Endothelial cell of umbilical vein (primary cell): ENCODE data around the gene HCAR2. TPM values are rescaled to one million over a fixed set of nuclear protein-coding genes. Genes with fewer than 3 reads are reported as not detected.

Source experiments
- BruUV-seq: library from RNA; stranded (reverse); fragments of 400-500 nt; replicated peaks from 2 replicates; lab custom pipeline; 2021; lab: Mats Ljungman, UMichigan
- CTCF ChIA-PET: fragments of 300-600, 350-600 bp; sonication (Branson Sonifier 250); formaldehyde crosslinking; loops from one replicate; lab custom pipeline; 2021; ENCODE audit warnings: antibody characterized with exemption, inconsistent platforms; lab: Charles Lee
- POLR2A ChIA-PET: fragments of 300-600, 350-600 bp; sonication (Branson Sonifier 250); formaldehyde crosslinking; loops from one replicate; lab custom pipeline; 2021; ENCODE audit warnings: antibody characterized with exemption, inconsistent platforms; lab: Charles Lee
- DNase-seq: peaks from one replicate; pipeline ENCODE4 v3.0.0-alpha.2; 2011; ENCODE audit warnings: low read depth, low spot score
- FAIRE-seq: peaks from 2 replicates; lab custom pipeline; 2011; peaks lifted over from hg19 to GRCh38; lab: Jason Lieb, UNC
- H2AFZ ChIP-seq: 2 replicates; pipeline ENCODE4 v1.6.0; 2012; ENCODE audit warnings: low read depth, low read length, control low read depth, inconsistent platforms
- H3K27ac ChIP-seq: 2 replicates; pipeline ENCODE4 v1.5.1; 2011; ENCODE audit warnings: low read depth, mild to moderate bottlenecking, control low read depth, low read length, moderate library complexity; ENCODE audit not compliant: insufficient read depth
- H3K27me3 ChIP-seq, 2 experiments: 2 replicates each; pipeline versions ENCODE4 v1.6.0 to v1.6.1; 2011; ENCODE audit warnings: low read length in 2 of 2, mixed read lengths in 1 of 2; ENCODE audit not compliant: control insufficient read depth in 2 of 2, insufficient read depth in 2 of 2
- H3K36me3 ChIP-seq, 2 experiments: 2 replicates in 1 of 2; 3 replicates in 1 of 2; pipeline ENCODE4 v1.5.1; 2011; ENCODE audit warnings: low read length in 2 of 2, mild to moderate bottlenecking in 1 of 2, moderate library complexity in 1 of 2; ENCODE audit not compliant: control insufficient read depth in 2 of 2, insufficient read depth in 2 of 2; ENCODE audit errors: extremely low read depth in 1 of 2
- H3K4me1 ChIP-seq: 3 replicates; pipeline ENCODE4 v1.5.1; 2011; ENCODE audit warnings: mild to moderate bottlenecking, low read length; ENCODE audit not compliant: control insufficient read depth, insufficient read depth; ENCODE audit errors: extremely low read depth
- H3K4me2 ChIP-seq: 2 replicates; pipeline ENCODE4 v1.6.1; 2011; ENCODE audit warnings: low read length, control low read depth, mixed read lengths; ENCODE audit not compliant: insufficient read depth
- H3K4me3 ChIP-seq, 3 experiments: fragments of 200-600 bp in 1 of 3; sonication (generic), shearing (Covaris generic) in 1 of 3; replicated peaks in 1 of 3; 2 replicates each; pipeline ENCODE4 v1.5.1; 2011 to 2016; ENCODE audit warnings: control low read depth in 3 of 3, low read length in 3 of 3, mild to moderate bottlenecking in 2 of 3, inconsistent platforms in 1 of 3, low read depth in 1 of 3, moderate library complexity in 1 of 3; ENCODE audit not compliant: insufficient read depth in 1 of 3
- H3K79me2 ChIP-seq: 2 replicates; pipeline ENCODE4 v1.6.0; 2012; ENCODE audit warnings: low read length, inconsistent platforms; ENCODE audit not compliant: control insufficient read depth, insufficient read depth
- H3K9ac ChIP-seq: replicated peaks from 2 replicates; pipeline ENCODE3; 2011; ENCODE audit warnings: low read length, control low read depth; ENCODE audit not compliant: insufficient read depth; ENCODE audit errors: extremely low read depth
- H3K9me1 ChIP-seq: replicated peaks from 3 replicates; pipeline ENCODE4 v1.6.0; 2011; ENCODE audit warnings: mild to moderate bottlenecking, low read length; ENCODE audit not compliant: control insufficient read depth, insufficient read depth; ENCODE audit errors: extremely low read depth
- H3K9me3 ChIP-seq: replicated peaks from 2 replicates; pipeline ENCODE4 v1.5.1; 2012; ENCODE audit warnings: low read length, inconsistent platforms; ENCODE audit not compliant: control insufficient read depth, insufficient read depth
- H4K20me1 ChIP-seq: replicated peaks from 2 replicates; pipeline ENCODE3; 2011; ENCODE audit warnings: mild to moderate bottlenecking, low read length; ENCODE audit not compliant: control insufficient read depth, insufficient read depth; ENCODE audit errors: extremely low read depth
- EZH2 ChIP-seq: IDR thresholded peaks from 2 replicates; pipeline ENCODE4 v1.6.1; 2012; ENCODE audit warnings: borderline replicate concordance, low read depth, mild to moderate bottlenecking, moderate library complexity, low read length, inconsistent platforms; ENCODE audit not compliant: severe bottlenecking
- FOS ChIP-seq: IDR thresholded peaks from 2 replicates; pipeline ENCODE4 v1.6.1; 2011; ENCODE audit warnings: mild to moderate bottlenecking, low read length, moderate library complexity, borderline replicate concordance; ENCODE audit not compliant: insufficient read depth
- GATA2 ChIP-seq: IDR thresholded peaks from 2 replicates; pipeline ENCODE4 v1.7.0; 2011; ENCODE audit warnings: low read depth, mild to moderate bottlenecking, moderate library complexity, mixed read lengths, low read length; ENCODE audit not compliant: insufficient read length, insufficient read depth
- JUN ChIP-seq: IDR thresholded peaks from 2 replicates; pipeline ENCODE4 v1.6.1; 2011; ENCODE audit warnings: borderline replicate concordance, low read depth; ENCODE audit not compliant: insufficient read length, insufficient read depth
- MYC ChIP-seq: IDR thresholded peaks from one replicate; pipeline ENCODE4 v1.6.1; 2011; ENCODE audit warnings: mild to moderate bottlenecking, low read depth, low read length
- POLR2A ChIP-seq: IDR thresholded peaks from 2 replicates; pipeline ENCODE4 v1.6.1; 2012; ENCODE audit warnings: low read depth, mild to moderate bottlenecking, control low read depth, low read length
- POLR2AphosphoS5 ChIP-seq: IDR thresholded peaks from 2 replicates; pipeline ENCODE4 v1.6.1; 2012; ENCODE audit warnings: low read depth, mild to moderate bottlenecking, control low read depth, low read length, moderate library complexity; ENCODE audit not compliant: insufficient read depth
- dilution Hi-C: fragments of 300-500 bp; cut with MboI; formaldehyde crosslinking; loops from one replicate; pipeline ENCODE4 v1.15.0; 2019; ENCODE audit warnings: low sequenced_read_pairs; ENCODE audit not compliant: extremely low pct_ligation_motif_present
- intact Hi-C: fragments of 100-400 bp; cut with micrococcal nuclease; formaldehyde crosslinking; loops from one replicate; pipeline ENCODE4 v1.10.0; 2022
- polyA plus RNA-seq, 4 experiments: library from polyadenylated mRNA; depleted of rRNA in 3 of 4; stranded (reverse) in 3 of 4; unstranded in 1 of 4; fragments of >200 nt; gene quantifications; 2 replicates each; pipeline versions ENCODE4 v1.2.1 to v1.2.3, GENCODE V29; 2011 to 2012; ENCODE audit warnings: missing spikeins in 1 of 4
- total RNA-seq: library from RNA; stranded (reverse); gene quantifications from 2 replicates; pipeline ENCODE4 v1.2.3, GENCODE V29; 2021
- TF ChIP-seq, protein P1 (sequence below): IDR thresholded peaks from 2 replicates; pipeline ENCODE4 v1.6.1; 2011; ENCODE audit not compliant: insufficient read depth, insufficient read length
- TF ChIP-seq, protein P2 (sequence below), 2 donors: IDR thresholded peaks; 1 replicate in 1 of 2; 2 replicates in 1 of 2; pipeline ENCODE4 v1.5.1; 2011; ENCODE audit warnings: low read length in 2 of 2, mild to moderate bottlenecking in 2 of 2, moderate library complexity in 2 of 2, control low read depth in 1 of 2, inconsistent platforms in 1 of 2, low read depth in 1 of 2; ENCODE audit not compliant: insufficient read depth in 1 of 2; ENCODE audit errors: extremely low read depth in 1 of 2

Gene HCAR2
- total and polyA plus RNA-seq, 2 donors (not counting 3 experiments of a cell fraction or from before 2014, with no cell fraction given): not detected

DNA sequence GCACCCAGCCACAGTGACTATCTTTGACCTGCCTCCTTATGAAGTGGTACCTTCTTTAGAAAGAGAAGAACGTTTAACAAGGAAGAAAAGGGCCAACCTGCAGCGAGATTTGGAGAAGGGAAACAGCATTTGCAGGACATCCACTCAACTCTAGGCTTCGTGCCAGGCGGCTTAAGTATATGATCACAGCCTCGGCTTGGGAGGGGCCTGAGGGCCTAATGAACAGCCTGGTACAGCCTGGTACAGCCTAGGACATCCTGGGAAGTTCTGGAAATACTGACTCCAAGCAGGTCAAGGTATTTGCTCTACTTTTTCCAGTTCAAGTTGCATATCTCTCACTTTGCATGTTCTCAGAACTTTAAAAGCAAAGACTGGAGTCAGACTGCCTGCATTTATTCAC, 16.1 kb downstream of the HCAR2 start:
- no peak for TF ChIP-seq POLR2AphosphoS5
- TF ChIP-seq, protein P1, sequence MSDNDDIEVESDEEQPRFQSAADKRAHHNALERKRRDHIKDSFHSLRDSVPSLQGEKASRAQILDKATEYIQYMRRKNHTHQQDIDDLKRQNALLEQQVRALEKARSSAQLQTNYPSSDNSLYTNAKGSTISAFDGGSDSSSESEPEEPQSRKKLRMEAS: no peak
- no peak for TF ChIP-seq POLR2A
- H3K4me2 ChIP-seq: no peak overlapping the region
- no TSS peak for BruUV-seq
- H3K9me3 ChIP-seq: no peaks in the 10 kb centered on the region
- H3K27me3 ChIP-seq: no peaks in the 10 kb centered on the region
- H2AFZ ChIP-seq: no peak overlapping the region
- DNase-seq (no peak), FAIRE-seq (no peak)
- H3K4me1 ChIP-seq: no peaks in the 10 kb centered on the region
- H3K9ac ChIP-seq: no peak overlapping the region
- POLR2A ChIA-PET: no interaction called here
- CTCF ChIA-PET: no interaction called here
- dilution Hi-C loops (no loop called here), intact Hi-C loops (no loop called here)
- no peak overlapping the region for H3K27ac ChIP-seq
- no peaks in the 10 kb centered on the region for H3K36me3 ChIP-seq
- H3K9me1 ChIP-seq: no peaks in the 10 kb centered on the region
- H4K20me1 ChIP-seq: no peaks in the 10 kb centered on the region
- no peak overlapping the region for H3K4me3 ChIP-seq
- no peaks in the 10 kb centered on the region for H3K79me2 ChIP-seq

DNA sequence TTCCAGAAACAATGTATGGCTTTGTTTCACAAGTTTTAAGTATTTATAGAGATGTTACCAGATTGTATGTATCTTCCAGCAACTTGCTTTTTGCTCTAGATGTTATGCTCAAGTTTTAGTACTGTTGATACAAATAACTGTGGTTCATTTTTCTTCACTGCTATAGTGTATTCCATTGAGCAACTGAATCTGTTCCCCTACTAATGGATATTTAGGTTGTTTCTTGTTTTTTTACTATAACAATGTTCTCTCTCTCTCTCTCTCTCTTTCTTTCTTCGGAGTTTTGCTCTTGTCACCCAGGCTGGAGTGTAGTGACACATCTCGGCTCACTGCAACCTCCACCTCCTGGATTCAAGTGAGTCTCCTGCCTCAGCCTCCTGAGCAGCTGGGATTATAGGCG, 16.6 kb downstream of the HCAR2 start:
- no peaks in the 10 kb centered on the region for H3K9me3 ChIP-seq
- intact Hi-C loops: no loop called here
- dilution Hi-C loops: no loop called here
- H3K4me2 ChIP-seq: no peak overlapping the region
- DNase-seq (no peak), FAIRE-seq (no peak)
- H3K27me3 ChIP-seq: no peaks in the 10 kb centered on the region
- H3K4me1 ChIP-seq: no peaks in the 10 kb centered on the region
- no peak for TF ChIP-seq GATA2
- TF ChIP-seq POLR2AphosphoS5: no peak
- TF ChIP-seq, protein P1: no peak
- TF ChIP-seq MYC: no peak
- no peak for TF ChIP-seq POLR2A
- no peak for TF ChIP-seq JUN
- TF ChIP-seq EZH2: no peak
- TF ChIP-seq, protein P2, sequence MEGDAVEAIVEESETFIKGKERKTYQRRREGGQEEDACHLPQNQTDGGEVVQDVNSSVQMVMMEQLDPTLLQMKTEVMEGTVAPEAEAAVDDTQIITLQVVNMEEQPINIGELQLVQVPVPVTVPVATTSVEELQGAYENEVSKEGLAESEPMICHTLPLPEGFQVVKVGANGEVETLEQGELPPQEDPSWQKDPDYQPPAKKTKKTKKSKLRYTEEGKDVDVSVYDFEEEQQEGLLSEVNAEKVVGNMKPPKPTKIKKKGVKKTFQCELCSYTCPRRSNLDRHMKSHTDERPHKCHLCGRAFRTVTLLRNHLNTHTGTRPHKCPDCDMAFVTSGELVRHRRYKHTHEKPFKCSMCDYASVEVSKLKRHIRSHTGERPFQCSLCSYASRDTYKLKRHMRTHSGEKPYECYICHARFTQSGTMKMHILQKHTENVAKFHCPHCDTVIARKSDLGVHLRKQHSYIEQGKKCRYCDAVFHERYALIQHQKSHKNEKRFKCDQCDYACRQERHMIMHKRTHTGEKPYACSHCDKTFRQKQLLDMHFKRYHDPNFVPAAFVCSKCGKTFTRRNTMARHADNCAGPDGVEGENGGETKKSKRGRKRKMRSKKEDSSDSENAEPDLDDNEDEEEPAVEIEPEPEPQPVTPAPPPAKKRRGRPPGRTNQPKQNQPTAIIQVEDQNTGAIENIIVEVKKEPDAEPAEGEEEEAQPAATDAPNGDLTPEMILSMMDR (IDR thresholded peaks at IDR 0.05; ENCODE audit: extremely low read depth in 1 of 2, insufficient read depth in 1 of 2, low read depth in 1 of 2, low read length in 2 of 2): no peak
- no peak for TF ChIP-seq FOS
- H3K9ac ChIP-seq: no peak overlapping the region
- no peak overlapping the region for H3K27ac ChIP-seq
- CTCF ChIA-PET: no interaction called here
- no peak overlapping the region for H3K4me3 ChIP-seq
- no peaks in the 10 kb centered on the region for H3K36me3 ChIP-seq
- POLR2A ChIA-PET: no interaction called here
- H3K9me1 ChIP-seq: no peaks in the 10 kb centered on the region
- H2AFZ ChIP-seq: no peak overlapping the region
- no peaks in the 10 kb centered on the region for H4K20me1 ChIP-seq
- BruUV-seq: no TSS peak
- no peaks in the 10 kb centered on the region for H3K79me2 ChIP-seq
